GM12892 (cell line): ENCODE results near the gene TRIML2.

ENCODE experiments used
- POLR2A ChIP-seq: IDR thresholded peaks from 2 replicates; pipeline ENCODE4 v1.6.1; 2011; ENCODE audit warnings: low read depth, low read length, control low read depth
- POLR2AphosphoS5 ChIP-seq: IDR thresholded peaks from 2 replicates; pipeline ENCODE4 v1.6.1; 2011; ENCODE audit warnings: low read depth, low read length, control low read depth
- TAF1 ChIP-seq: IDR thresholded peaks from 2 replicates; pipeline ENCODE4 v1.6.1; 2011; ENCODE audit warnings: low read depth, mild to moderate bottlenecking, control low read depth, low read length, borderline replicate concordance

GRCh38 chr4:188130355-188130754 is 21.0 kb upstream of the TRIML2 start:
- no peak for TF ChIP-seq POLR2A
- TF ChIP-seq POLR2AphosphoS5 = no peak
- TF ChIP-seq TAF1 = no peak
